ENCODE measurements around the gene C17orf113.

C17orf113 gene

DNA sequence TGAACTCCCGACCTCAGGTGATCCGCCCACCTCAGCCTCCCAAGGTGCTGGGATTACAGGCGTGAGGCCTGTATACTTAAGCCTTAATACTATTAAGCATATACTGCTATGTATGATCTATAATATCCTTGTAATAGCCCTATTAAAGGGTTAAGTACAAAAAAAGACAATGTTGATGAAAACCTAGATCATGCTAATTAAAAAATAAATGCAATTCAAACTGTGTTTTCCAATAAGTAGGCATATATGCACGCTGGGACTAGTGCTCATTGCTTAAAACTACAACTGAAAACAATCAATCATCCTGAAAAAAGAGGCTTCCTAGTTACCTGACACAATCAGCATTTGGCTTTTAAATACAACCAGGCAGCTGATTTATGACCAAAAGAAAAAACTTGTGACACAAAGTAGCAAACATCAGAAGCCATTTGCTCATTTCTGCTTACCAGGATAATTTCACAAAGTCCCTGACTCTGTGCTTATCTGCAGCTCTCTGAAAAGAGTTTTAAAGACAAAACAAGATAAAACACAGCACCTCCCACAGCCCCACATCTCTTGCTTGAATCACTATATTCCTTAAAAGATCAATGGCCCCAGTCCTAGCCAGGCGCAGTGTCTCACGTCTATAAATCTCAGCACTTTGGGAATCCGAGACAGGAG is 36.8 kb upstream of the C17orf113 start:
- H3K9ac ChIP-seq (ENCODE audit: low read length), result no peak overlapping the region
- no peaks in the 10 kb centered on the region for H3K36me3 ChIP-seq (ENCODE audit: control insufficient read depth, insufficient read depth, low read length)
- no peaks in the 10 kb centered on the region for H3K9me3 ChIP-seq (ENCODE audit: control insufficient read depth, insufficient read depth, low read depth, low read length)
- no peaks in the 10 kb centered on the region for H3K27me3 ChIP-seq (ENCODE audit: control insufficient read depth, insufficient read depth, low read length)
- H3K27ac ChIP-seq (ENCODE audit: low read depth, low read length), result no peak overlapping the region
- H3K4me1 ChIP-seq (ENCODE audit: control insufficient read depth, insufficient read depth, low read length), result peaks cover under 1% of the 10 kb centered on the region; the same call in 1 of the 2 replicates
- H3K4me3 ChIP-seq (ENCODE audit: low read depth, low read length), result no peak overlapping the region

DNA sequence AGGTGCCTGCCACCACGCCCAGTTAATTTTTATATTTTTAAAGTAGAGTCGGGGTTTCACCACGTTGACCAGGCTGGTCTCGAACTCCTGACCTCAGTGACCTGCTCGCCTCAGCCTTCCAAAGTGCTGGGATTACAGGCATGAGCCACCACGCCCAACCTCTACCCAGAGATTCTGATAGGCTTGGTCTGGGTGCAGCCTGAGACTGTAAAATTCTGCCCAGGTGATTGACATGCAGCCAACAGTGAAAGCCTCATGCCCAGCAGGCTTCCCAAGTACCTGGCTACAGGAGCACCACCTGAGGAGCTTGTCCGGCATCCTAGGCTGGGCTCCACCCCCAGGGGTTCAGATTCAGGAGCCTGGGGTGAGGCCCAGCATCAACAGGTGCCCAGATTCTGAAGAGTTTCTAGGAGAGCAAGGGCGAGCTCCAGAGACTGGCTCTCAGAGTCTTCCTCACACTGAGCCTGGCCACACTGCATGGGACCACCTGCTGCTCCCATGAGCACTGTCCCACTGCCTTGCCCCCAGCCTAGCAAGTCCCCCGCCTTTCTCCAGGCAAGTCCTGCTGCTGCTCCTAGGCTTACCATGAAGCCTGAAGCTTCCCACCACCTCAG is 31.2 kb upstream of the C17orf113 start:
- Histone ChIP-seq H3K27ac (ENCODE audit: low read depth, low read length) (no peak overlapping the region), H3K27me3 (ENCODE audit: control insufficient read depth, insufficient read depth, low read length) (no peaks in the 10 kb centered on the region), H3K36me3 (ENCODE audit: control insufficient read depth, insufficient read depth, low read length) (no peaks in the 10 kb centered on the region), H3K4me1 (ENCODE audit: control insufficient read depth, insufficient read depth, low read length) (peaks cover 5% of the 10 kb centered on the region; the same call in 1 of the 2 replicates), H3K4me3 (ENCODE audit: low read depth, low read length) (no peak overlapping the region), H3K9me3 (ENCODE audit: control insufficient read depth, insufficient read depth, low read depth, low read length) (no peaks in the 10 kb centered on the region), H3K9ac (ENCODE audit: low read length) (no peak overlapping the region)

DNA sequence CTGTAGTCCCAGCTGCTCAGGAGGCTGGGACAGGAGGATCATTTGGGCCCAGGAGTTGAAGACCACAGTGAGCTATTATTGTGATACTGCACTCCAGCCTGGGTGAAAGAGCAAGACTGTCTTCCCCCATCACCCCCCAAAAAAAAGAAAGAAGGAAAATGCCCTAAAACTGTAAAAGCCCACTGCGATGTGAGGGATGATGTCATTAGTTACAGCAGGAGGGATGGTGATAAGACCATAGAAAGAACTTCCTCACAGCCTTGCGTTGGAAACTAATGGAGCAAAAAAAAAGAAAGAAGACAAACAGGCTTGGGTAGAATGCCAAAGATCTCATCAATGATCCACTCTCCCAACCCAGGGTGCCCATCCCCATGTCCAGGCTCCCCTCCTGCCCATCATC is 29.1 kb upstream of the C17orf113 start:
- Histone ChIP-seq H3K4me1 (ENCODE audit: control insufficient read depth, insufficient read depth, low read length) (peaks cover 5% of the 10 kb centered on the region; the same call in 1 of the 2 replicates), H3K9ac (ENCODE audit: low read length) (no peak overlapping the region), H3K36me3 (ENCODE audit: control insufficient read depth, insufficient read depth, low read length) (no peaks in the 10 kb centered on the region), H3K9me3 (ENCODE audit: control insufficient read depth, insufficient read depth, low read depth, low read length) (no peaks in the 10 kb centered on the region), H3K4me3 (ENCODE audit: low read depth, low read length) (no peak overlapping the region), H3K27me3 (ENCODE audit: control insufficient read depth, insufficient read depth, low read length) (no peaks in the 10 kb centered on the region), H3K27ac (ENCODE audit: low read depth, low read length) (no peak overlapping the region)

DNA sequence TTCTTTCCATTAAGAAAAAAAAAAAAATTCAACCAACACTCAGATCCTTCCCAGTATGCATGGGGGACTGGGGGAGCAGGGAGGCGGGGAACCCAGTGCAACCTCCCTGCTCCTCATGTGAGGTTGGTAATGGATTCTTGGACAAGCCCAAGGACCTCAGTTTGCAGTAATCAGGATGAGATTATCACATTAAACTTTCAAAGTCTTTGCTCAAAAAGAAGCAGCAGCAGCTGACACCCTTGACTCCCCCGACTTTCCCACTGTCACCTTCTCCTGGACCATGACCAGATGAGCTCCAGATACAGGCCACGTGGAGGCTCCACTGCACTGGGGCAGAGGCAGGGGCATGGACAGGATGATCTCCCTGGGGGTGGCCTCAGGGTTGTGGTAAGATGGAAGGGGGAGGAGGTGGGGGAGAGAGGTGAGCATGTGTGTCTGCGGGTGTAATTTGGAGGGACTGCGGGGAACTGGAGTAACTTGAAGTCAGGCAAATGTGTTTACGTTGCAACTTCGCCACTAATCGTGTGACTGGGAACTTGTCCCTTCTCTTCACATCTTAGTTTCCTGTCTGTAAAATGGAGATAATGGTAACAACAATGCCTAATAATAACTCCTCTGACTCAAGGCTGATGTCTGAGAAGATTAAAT is 28.1 kb upstream of the C17orf113 start:
- Histone ChIP-seq H3K27me3 (ENCODE audit: control insufficient read depth, insufficient read depth, low read length) (peaks cover under 1% of the 10 kb centered on the region; the same call in 1 of the 2 replicates), H3K9ac (ENCODE audit: low read length) (no peak overlapping the region), H3K4me1 (ENCODE audit: control insufficient read depth, insufficient read depth, low read length) (peaks cover 5% of the 10 kb centered on the region; the same call in 1 of the 2 replicates), H3K36me3 (ENCODE audit: control insufficient read depth, insufficient read depth, low read length) (no peaks in the 10 kb centered on the region), H3K27ac (ENCODE audit: low read depth, low read length) (no peak overlapping the region), H3K4me3 (ENCODE audit: low read depth, low read length) (no peak overlapping the region), H3K9me3 (ENCODE audit: control insufficient read depth, insufficient read depth, low read depth, low read length) (no peaks in the 10 kb centered on the region)

DNA sequence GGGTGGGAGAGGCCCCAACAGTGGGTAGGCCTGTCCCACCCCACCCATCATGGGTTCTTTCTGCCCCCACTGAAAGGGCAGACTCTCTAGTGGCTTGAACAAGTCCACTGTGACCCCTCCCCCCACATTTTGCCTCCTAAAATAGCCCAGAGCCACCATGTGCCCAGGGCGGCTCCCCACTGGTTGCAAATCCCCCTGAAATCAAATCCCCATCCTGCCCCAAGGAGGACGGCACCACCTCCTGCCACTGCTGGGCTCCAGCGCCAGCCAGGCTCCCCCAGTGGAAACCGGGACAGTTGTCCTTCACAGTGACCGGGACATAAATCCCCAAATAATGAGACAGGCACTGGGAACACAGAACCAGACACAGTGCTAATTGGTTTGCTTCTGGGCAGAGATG is 27.4 kb upstream of the C17orf113 start:
- peaks cover 5% of the 10 kb centered on the region; the same call in 1 of the 2 replicates for H3K4me1 ChIP-seq (ENCODE audit: control insufficient read depth, insufficient read depth, low read length)
- no peak overlapping the region for H3K27ac ChIP-seq (ENCODE audit: low read depth, low read length)
- H3K36me3 ChIP-seq (ENCODE audit: control insufficient read depth, insufficient read depth, low read length), result no peaks in the 10 kb centered on the region
- H3K4me3 ChIP-seq (ENCODE audit: low read depth, low read length), result no peak overlapping the region
- H3K27me3 ChIP-seq (ENCODE audit: control insufficient read depth, insufficient read depth, low read length), result peaks cover 8% of the 10 kb centered on the region; the same call in 1 of the 2 replicates
- no peaks in the 10 kb centered on the region for H3K9me3 ChIP-seq (ENCODE audit: control insufficient read depth, insufficient read depth, low read depth, low read length)
- H3K9ac ChIP-seq (ENCODE audit: low read length), result no peak overlapping the region

DNA sequence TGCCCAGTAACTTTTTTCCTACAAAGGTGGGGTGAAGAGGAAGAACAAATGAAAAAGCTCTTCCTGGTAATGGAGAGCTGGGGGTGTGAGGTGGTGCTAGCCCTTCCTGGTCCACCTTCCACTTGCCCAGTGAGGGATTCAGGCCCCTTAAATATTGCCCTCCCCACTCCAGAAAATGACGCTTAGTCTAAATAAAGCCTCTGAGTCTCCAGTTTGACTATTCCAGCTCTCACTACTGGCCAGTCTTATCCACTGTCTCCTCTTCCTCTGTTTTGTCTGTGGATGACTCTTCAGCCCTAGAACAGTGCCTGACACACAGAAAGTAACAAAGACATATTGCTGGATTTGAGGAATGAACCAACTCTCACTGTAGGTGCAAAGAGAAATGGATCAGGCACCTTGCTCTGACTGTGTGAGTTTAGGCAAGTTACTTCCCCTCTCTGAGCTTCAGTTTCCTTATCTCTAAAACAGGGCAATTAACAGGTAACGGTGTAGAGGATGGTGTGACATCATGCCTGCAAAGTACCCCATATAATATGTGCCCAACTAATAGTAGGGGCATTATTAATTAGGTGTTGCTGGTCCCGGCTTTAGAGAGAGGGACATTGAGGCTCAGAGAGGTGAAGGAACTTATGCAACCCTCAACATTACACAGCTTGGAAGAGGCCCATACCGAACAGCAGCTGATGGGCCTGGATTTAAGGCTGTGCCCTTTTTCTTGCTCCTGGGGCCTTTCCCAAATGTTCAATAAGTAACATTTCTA is 26.6 kb upstream of the C17orf113 start:
- no peak overlapping the region for H3K9ac ChIP-seq (ENCODE audit: low read length)
- no peak overlapping the region for H3K4me3 ChIP-seq (ENCODE audit: low read depth, low read length)
- H3K9me3 ChIP-seq (ENCODE audit: control insufficient read depth, insufficient read depth, low read depth, low read length), result no peaks in the 10 kb centered on the region
- H3K27me3 ChIP-seq (ENCODE audit: control insufficient read depth, insufficient read depth, low read length), result peaks cover 16% of the 10 kb centered on the region; the same call in 1 of the 2 replicates
- H3K4me1 ChIP-seq (ENCODE audit: control insufficient read depth, insufficient read depth, low read length), result peaks cover 6% of the 10 kb centered on the region; the same call in 1 of the 2 replicates
- H3K27ac ChIP-seq (ENCODE audit: low read depth, low read length), result no peak overlapping the region
- no peaks in the 10 kb centered on the region for H3K36me3 ChIP-seq (ENCODE audit: control insufficient read depth, insufficient read depth, low read length)

DNA sequence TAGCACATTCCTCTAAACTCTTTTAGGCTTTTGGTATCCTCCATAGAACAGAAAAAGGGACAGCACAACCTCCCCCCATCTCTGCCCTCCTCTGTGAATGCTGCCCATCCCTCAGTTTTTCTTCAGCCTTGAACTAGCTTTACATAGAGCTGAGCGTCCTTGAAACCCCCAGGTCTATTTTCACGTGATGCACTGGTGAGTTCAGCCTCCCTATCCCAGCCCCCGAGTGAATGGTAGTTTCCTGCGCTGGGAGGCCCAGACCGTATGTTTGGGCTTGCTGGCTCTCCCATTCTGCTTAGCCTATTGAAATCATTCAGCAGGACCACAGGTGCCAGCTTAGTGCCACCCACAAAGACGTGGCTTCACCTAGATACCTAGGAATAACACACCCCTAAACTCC is 25.4 kb upstream of the C17orf113 start:
- Histone ChIP-seq H3K4me3 (ENCODE audit: low read depth, low read length) (no peak overlapping the region), H3K27me3 (ENCODE audit: control insufficient read depth, insufficient read depth, low read length) (peaks cover 23% of the 10 kb centered on the region; the same call in 1 of the 2 replicates), H3K9me3 (ENCODE audit: control insufficient read depth, insufficient read depth, low read depth, low read length) (no peaks in the 10 kb centered on the region), H3K36me3 (ENCODE audit: control insufficient read depth, insufficient read depth, low read length) (no peaks in the 10 kb centered on the region), H3K27ac (ENCODE audit: low read depth, low read length) (no peak overlapping the region), H3K4me1 (ENCODE audit: control insufficient read depth, insufficient read depth, low read length) (peaks cover 13% of the 10 kb centered on the region), H3K9ac (ENCODE audit: low read length) (no peak overlapping the region)

DNA sequence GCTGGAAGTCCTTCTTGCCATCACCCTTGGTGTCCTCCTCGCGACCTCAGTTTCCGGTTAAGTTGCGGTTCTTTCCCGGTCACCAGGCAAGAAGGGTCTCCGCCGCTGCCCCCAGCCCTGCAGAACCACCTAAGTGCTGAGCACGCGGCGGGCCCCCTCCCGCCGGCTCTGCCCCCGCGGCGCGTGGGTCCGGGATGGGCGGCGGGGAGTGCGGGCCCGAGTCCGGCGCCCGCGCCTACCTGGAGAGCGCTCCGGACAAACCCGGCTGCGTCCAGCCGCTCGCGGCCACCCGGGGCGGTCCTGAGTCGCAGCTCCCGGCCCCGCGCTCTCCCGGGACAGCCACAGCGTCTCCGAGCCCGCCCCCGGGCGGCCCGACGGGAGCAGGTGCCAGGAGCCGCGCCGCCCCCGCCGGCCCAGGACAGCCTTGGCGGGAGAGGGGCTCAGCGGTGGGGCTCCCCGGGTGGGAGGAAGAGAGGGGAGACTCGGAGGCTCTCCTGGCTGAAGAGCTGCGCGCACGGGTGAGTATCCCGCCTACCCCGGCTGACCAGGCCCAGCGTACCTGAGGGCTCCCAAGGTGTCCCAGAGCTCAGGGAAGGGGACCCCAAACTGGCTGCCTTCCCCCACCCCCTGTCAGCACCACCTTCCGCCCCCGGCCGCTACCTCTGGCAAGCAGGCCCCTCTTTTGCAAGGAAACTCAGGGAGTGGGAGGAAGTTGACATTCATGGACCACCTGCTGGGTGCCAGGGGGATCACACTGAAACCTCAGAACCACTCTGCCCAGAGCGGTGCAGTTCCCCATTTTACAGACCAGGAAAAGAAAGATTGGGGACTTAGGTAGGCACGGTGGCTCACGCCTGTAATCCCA is 22.2 kb upstream of the C17orf113 start:
- H3K4me1 ChIP-seq (ENCODE audit: control insufficient read depth, insufficient read depth, low read length), result peaks cover 10% of the 10 kb centered on the region
- H3K27ac ChIP-seq (ENCODE audit: low read depth, low read length), result no peak overlapping the region
- H3K36me3 ChIP-seq (ENCODE audit: control insufficient read depth, insufficient read depth, low read length), result no peaks in the 10 kb centered on the region
- peak overlapping the region; percentile 61 for H3K4me3 ChIP-seq (ENCODE audit: low read depth, low read length)
- H3K27me3 ChIP-seq (ENCODE audit: control insufficient read depth, insufficient read depth, low read length), result peaks cover 23% of the 10 kb centered on the region; the same call in 1 of the 2 replicates
- no peaks in the 10 kb centered on the region for H3K9me3 ChIP-seq (ENCODE audit: control insufficient read depth, insufficient read depth, low read depth, low read length)
- H3K9ac ChIP-seq (ENCODE audit: low read length), result no peak overlapping the region

DNA sequence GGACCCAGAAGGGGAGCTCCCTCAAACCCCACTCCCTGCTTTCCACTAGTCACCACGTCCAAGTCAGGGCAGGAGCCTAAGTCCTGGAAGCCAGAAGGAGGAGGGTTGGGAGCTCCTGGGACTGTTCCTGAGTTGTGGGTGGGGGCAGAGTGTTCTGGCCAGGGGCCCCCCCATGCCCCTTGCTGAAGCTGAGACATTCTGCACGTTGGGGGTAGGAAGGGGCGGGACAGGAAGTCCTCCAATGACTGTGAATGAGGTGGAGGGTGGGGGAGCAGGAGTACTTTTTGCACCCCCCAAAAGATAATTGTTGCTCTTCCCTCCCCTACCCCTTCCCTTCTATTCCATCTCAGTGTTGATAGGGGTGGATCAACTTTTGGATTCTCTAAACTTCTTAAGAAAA is 21.4 kb upstream of the C17orf113 start:
- Histone ChIP-seq H3K4me3 (ENCODE audit: low read depth, low read length) (peak overlapping the region; percentile 61), H3K9me3 (ENCODE audit: control insufficient read depth, insufficient read depth, low read depth, low read length) (no peaks in the 10 kb centered on the region), H3K36me3 (ENCODE audit: control insufficient read depth, insufficient read depth, low read length) (no peaks in the 10 kb centered on the region), H3K27ac (ENCODE audit: low read depth, low read length) (no peak overlapping the region), H3K9ac (ENCODE audit: low read length) (no peak overlapping the region), H3K27me3 (ENCODE audit: control insufficient read depth, insufficient read depth, low read length) (peaks cover 23% of the 10 kb centered on the region; the same call in 1 of the 2 replicates), H3K4me1 (ENCODE audit: control insufficient read depth, insufficient read depth, low read length) (peaks cover 12% of the 10 kb centered on the region)

DNA sequence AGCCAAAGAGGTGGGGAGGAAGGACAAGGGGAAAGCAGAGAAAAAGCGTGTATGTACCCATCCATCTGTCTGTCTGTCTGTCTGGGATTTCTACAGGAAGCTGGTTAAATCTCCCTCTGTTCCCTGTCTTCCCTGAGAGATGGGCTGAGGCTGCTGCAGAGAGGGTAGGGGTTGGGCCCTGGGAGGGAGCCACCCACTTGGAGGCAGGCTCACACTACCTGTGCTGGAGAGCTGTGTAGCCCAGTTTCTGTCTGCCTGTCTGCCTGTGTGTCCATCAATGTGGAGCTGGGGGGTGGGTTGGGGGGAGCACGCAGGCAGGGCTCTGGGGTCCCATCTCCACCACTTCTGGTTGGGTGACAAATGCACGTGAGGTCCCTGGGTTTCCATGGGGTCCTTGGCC is 18.6 kb upstream of the C17orf113 start:
- Histone ChIP-seq H3K27ac (ENCODE audit: low read depth, low read length) (no peak overlapping the region), H3K27me3 (ENCODE audit: control insufficient read depth, insufficient read depth, low read length) (peaks cover 23% of the 10 kb centered on the region; the same call in 1 of the 2 replicates), H3K9ac (ENCODE audit: low read length) (no peak overlapping the region), H3K4me1 (ENCODE audit: control insufficient read depth, insufficient read depth, low read length) (peaks cover 15% of the 10 kb centered on the region), H3K9me3 (ENCODE audit: control insufficient read depth, insufficient read depth, low read depth, low read length) (no peaks in the 10 kb centered on the region), H3K4me3 (ENCODE audit: low read depth, low read length) (no peak overlapping the region), H3K36me3 (ENCODE audit: control insufficient read depth, insufficient read depth, low read length) (no peaks in the 10 kb centered on the region)

Measured in HUES6 (cell line).